ENCODE results near the gene SRSF5.

Gene SRSF5

DNA sequence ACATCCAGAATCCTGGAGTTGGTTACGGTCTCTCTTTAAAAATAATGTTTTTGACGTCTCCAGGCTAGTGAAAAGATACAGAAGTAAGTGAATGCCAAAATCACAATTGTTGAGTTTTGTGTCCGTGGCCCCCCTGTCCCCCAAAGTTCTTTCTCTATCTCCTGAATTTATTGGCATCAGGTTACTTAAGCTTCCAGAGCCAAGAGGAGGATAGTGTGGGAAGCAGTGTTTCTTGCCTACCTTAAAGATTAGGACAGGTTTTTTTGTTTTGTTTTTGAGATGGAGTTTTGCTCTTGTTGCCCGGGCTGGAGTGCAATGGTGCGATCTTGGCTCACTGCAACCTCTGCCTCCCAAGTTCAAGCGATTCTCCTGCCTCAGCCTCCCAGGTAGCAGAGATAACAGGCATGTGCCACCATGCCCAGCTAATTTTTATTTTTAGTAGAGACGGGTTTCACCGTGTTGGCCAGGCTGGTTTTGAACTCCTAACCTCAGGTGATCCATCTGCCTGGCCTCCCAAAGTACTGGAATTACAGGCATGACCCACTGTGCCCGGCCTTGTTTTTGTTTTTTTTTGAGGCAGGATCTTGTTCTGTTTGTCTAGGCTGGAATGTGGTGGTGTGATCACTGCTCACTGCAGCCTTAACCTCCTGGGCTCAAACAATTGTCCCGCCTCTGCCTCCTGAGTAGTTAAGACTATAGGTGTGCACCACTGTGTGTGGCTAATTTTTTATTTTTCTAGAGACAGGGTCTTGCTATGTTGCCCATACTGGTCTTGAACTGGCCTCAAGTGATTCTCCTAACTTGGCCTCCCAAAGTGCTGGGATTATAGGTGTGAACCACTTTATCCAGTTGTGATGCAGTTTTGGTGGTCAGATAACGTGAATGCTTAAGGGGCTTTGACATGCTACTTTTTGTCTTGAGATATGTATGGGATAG is 5.4 kb downstream of the SRSF5 start:
- DNase-seq = no peak

DNA sequence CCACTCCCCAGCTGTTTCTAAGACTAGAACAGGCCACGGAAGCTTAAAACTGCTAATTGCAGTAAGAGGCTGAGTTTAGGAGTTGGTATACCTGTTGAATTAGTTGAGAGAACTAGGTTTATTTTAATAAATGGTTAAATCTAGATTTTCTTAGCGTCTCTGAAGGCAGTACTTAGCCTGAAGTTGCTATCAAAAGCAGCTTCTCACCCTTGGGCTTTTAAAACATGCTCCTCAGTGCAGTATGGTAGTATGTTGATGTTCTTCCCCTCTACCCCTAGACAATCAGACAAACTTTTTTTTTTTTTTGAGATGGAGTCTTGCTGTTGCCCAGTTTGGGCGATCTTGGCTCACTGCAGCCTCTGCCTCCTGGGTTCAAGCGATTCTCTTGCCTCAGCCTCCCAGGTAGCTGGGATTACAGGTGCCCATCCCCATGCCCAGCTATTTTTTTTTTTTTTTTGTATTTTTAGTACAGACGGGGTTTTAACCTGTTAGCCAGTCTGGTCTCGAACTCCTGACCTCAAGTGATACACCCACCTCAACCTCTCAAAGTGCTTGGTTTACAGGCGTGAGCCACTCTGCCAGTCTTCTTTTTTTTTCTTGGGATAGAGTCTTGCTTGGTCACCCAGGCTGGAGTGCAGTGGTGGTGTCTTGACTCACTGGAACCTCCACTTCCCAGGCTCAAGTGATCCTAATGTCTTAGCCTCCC is 6.8 kb downstream of the SRSF5 start:
- DNase-seq = no peak

DNA sequence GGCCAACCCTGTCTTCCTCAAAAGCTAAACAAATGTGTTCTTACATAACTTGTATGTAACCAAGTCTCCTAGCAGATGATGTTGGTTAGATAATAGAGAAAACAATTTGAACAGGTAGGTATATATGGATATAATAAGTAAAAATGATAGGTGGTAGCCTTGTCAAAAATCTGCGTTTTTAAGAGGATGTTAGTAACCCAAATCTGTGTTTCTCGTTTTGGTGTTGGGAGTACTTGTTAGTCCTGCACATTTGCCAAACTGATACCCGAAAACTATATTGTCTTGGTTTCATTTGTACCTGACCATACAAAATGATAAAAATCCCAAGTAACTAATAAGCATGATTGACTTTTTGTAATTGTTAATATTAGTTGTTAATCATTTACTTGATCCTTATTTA is 8.1 kb downstream of the SRSF5 start:
- no peak for DNase-seq

DNA sequence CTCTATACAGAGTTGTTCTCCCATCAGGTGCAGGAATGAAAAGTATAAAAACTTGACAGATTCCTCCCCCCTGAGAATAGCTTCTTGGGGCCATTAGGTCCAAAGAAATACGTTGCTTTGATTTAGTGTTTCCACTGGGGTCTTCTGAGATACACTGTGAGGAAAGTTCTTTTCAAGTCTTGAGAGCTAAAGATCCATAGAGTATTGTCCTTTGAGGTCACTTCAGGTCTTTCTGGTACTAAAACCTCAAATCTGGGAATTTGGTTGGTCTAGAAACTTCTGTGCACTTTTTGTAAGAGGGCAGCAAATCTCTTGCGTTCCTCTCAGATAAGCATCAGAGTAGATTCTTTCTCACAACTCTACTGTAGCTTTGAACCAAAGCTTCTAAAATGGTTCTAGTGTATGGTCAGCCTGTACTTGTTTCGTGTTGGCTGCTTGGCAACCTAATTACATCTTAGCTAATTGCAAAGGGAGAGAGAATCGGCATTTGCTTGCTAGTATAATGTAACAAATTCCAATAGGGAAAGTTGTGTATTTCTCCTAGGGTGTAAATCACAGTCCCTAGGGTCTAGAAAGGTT is 10.0 kb downstream of the SRSF5 start:
- no peak for DNase-seq

DNA sequence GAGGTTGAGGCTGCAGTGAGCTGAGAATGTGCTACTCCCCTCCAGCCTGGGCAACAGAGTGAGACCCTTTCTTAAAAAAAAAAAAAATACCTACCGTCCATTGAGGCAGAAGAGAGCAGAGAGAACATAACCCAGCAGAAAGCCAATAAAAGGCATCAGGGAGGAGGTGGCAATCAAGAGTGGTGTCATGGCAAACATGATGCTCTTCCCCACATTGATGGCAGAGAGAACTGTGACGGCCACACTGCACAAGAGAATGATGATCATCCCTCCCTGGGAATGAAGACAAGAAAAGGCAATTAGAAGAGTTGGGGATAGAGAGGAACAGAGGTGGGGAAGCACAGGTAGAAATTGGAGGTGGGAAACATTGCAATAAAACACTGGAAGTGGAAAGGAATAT is 12.1 kb downstream of the SRSF5 start:
- no peak for DNase-seq

DNA sequence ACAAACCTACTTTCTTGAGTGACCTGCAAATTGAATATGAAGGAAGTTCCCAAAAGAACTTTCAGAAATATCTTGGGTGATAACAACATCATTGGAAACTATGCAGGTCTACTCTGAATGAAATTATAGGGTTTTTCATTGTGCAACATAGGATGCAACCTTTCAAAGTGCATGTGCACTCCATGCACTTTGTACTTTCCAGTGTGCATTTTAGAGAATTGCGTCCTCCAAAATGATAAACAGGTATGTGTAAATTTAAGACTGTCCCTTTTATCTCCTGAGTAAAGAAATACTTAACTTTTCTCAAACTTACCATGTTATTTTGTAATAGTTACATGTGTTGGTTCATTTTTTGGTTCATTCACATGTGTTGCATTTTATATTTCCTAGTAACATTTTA is 13.2 kb downstream of the SRSF5 start:
- no peak for DNase-seq

DNA sequence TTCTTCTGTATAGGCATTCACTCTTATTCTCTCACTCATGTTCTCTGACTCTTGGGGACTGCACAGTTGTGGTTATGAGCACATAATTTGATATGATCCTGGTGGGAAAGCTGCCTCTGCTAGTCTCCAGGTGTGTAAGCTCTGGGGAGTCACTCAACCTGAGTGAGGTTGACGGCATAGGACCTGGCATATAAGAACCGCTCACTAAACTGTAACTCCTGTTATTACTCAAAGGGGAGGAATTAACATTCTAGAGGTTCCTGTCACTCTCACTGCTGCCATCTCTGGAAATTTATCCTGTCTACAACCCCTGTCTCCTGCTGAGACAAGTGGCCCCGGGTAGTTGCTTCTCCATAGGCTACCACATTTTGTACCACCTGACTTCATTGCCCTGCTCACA is 14.0 kb downstream of the SRSF5 start:
- no peak for DNase-seq

DNA sequence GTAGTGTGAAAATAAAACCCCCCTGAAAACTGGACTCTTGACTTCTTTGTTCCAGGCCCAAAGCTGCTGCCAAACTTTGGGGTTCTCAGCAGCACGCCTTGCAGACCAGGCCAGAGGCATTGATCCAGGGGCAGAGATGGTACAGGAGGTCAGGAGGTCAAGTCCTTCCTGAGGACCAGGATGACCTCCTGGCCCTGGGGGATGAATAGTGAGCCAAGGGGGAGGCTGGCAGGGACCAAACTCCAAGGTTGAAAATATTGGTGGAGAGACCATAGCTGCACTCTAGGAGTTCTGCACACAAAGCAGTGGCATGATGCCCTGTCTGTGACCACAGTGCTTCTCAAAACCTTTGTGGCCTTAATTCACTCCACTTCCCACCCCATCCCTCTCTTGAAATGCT is 18.0 kb downstream of the SRSF5 start:
- DNase-seq = no peak

DNA sequence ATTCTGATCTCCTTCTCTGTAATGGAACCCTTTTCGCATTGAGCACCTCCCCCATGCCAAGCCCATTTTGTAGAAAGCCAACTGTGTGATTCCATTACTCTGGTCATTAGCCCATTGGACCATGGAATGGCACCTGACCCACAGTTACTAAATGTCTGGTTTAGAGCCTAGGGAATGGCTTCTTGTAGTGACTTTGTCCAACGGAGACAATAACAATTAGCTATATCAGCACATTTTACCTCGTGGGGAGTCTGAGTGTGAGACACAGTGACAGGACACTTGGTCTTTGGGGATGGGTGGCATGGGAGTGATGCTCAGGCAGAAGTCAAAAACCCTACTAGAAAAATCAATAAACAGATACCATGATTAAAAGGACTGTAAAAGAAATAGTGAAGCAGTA is 19.7 kb downstream of the SRSF5 start:
- no peak for DNase-seq

DNA sequence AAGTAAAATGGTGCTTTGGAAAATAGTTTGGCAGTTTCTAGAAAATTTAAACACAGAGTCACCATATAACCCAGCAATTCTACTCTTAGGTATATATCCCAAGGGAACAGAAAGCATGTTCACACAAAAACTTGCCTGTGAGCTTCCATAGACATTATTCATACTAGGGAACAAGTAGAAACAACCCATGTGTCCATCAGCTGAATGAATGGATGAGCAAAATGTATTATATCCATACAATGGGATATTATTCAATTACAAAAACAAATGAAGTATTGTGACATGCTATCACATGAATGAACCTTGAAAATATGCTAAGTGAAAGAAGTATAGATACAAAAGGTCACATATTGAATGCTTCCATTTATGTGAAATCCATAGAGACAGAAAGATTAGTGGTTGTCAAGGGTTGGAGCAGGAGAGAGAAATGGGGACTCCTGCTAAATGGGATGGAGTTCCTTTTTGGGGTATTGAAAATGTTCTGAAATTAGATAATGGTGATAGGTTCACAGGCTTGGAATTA is 22.2 kb downstream of the SRSF5 start:
- no peak for DNase-seq

DNA sequence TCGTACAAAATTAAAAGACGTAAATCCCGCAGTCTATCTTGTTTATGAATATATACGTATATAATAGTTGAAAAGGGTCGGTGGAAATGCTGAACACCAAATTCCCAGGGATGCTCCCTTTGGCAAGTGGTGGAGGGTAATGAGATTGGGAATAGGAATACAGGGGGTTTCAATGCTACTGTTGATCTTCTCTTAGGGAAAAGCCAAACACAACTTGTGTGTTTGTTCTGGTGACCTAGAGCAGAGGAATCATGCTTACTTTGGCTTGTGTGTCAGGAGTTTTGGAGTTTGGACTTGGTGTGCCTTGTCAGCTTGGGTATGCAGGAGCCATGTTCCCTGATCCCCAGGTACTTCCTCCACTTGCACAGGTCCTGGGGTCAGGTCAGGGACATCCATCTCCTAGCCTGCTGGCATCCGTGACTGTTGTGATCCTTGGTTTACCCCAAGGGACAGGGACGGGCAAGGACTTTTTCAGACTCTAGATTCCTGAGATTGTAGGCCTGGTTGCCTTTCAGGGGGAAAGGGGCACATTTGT is 26.0 kb downstream of the SRSF5 start:
- no peak for DNase-seq

DNA sequence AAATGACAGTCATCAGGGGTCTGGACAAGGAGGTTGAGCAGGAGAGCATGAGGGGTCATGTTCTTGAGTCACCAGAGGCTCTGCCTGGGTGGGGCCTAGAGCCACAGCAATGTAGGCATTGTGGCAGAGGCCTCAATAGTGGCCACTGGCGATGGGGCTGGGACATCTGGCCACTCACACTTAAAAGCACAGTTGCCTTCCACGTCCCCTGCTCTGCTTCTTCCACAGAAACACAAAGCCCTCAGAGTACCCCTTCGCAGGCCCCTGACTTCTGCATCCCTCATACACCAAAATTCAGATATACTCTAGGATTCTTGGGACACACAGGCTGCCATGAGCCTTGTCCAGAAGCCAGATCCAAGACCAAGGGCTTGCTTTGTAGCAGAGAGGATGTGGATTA is 27.8 kb downstream of the SRSF5 start:
- no peak for DNase-seq

DNA sequence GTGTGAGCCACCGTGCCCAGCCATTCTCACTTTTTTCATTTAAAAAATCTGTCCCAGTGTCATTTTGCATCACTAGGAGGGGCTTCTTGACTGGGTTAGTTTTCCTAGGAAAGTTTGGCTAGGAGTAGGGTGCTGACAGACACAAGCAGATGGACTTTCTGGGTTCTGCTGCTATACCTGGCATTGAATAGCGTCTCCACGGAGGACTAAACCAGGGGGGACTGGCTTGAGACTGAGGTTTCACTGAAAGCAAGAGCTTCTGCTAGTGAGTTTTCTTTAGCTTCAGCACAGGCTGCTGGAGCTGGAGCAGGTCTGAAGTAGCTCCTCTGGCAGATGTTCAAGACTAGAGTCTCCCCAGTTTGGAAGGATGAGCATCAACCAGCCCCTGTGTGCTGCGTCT is 28.7 kb downstream of the SRSF5 start:
- DNase-seq = no peak

DNA sequence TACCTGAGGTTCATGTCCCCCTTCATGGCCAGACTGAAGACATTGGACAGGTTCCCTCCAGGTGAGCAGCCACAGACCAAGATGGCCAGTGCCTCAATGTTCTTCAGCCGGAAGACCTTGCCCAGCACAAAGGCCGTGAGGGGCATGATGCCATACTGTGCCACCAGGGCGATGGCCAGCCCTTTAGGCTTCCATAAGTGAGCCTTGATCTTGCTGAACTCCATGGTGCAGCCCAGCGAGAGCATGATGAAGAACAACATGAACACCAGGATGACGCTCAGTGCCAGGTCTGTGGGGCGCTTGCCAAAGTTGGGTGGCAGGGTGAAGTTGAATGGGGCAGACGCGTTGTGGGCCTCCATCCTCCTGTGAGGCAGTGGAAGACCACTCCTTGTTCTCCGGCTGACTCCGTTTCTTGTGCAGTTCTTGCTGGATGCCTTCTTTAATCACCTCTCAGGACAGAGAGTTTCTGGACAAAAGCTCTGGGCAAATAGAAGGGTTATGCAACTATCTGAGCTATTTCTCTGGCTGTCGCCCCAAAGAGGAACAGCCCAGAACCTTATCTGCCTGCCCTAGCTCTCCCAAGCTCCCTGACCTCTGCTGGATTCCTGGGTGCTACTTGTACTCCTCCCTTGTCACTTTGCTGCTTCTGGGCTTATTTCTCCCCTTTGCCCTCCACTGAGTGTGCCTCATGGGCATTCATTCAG is 30.0 kb downstream of the SRSF5 start, which contains the start of gene SLC10A1:
Gene SLC10A1 (minus strand): TSS at position 445 of the 704 bp plus-strand sequence. CDS start 86 bp downstream, at position 359.
- DNase-seq = no peak

DNA sequence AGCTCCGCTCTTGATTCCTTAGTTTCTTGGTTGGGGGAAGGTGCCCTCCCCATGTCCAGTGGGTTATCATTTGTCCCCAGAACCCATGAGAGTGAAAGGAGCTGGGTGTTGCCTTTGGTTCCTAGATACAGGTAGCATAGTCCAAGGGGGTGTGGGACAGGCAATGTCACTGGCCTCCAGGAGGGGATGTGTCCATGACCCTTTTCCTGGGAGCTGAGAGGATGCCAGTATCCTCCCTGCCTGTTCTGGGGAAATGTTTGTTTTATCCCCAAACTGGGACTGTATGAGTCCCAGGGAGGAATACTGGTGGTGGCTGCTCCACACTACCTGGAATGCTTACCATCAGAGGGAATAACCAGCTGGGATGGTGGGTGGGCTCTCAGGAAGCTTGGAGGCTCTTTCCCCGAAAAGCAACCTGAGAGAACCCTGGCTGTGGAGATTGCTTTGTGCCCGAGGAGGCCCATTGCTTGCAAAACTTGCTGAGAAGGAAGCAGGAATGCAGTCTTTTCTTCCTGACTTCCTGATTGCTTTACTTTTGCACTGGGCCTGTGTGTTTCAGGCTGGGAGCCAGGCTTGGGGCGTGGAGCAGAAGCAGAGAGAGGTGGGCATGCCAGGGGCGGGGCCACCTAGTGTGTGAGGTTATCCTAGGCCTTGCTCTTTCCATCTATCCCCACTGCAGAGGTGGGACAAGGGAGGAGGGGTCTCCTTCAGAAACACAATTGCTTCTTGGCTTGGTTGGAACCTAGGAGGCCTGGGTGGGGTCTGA is 30.8 kb downstream of the SRSF5 start:
- DNase-seq = no peak

DNA sequence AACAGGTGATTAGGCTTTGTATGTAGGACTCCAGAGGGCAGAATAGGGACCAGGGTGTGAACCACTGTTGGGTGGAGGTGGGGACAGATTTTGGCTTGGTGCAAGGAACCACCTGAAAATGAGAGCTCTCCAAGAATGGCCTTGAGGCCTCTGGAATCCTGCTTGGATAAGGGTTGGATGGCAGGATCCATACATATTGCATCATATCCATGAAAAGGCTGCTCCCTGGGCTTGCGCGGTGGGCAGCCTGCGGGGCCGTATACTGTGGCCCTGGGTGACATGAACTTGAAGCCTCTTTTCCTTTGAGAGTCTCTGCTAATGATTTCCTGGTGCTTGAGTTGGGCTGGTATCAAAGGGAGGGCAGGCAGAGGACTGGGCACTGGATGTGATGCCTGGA is 31.4 kb downstream of the SRSF5 start:
- DNase-seq = no peak

DNA sequence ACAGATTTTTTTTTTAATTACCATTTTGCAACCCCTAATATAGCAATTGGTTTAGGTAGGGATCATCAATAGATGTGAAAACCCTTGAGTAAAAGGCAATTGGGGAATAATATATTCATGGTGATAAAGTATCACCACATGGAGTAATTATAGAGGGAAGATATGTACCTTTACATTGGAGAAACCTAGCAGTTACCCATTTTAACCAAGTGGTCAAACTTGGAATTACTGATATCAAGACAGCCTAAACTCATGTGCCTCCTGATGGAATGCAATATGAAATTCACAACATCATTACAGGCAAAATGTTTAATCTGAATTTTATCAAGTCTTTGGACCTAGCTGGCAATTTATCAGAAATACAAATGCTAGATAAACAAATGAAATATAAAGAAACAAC is 36.8 kb downstream of the SRSF5 start:
- no peak for DNase-seq

DNA sequence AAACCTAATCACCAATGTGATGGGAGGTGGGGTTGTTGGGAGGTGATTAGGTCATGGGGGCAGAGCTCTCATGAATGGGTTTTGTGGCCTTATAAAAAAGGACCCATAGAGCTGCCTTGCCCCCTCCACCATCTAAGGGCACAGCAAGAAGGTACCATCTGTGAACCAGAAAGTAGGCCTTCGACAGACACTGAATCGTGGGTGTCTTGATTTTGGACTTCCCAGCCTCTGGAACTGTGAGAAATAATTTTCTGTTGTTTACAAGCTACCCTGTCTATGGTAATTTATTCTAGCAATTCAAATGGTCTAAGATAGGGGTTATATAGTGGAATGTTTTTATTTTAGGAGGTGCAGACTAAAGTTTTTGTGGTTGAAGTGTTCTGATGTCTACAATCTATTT is 38.0 kb downstream of the SRSF5 start:
- no peak for DNase-seq

DNA sequence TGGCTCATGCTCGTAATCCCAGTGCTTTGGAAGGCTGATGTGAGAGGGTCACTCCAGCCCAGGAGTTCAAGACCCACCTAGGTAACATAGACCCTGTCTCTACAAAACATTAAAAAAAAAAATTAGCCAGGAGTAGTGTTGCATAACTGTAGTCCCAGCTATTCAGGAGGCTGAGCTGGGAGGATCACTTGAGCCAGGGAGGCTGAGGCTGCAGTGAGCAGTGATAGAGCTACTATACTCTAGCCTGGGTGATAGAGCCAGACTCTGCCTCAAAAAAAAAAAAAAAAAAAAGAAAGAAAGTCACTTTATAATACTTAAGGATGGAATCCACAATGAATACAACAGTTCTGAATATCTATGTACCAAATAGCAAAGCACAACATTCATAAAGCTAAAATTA is 40.2 kb downstream of the SRSF5 start:
- no peak for DNase-seq

DNA sequence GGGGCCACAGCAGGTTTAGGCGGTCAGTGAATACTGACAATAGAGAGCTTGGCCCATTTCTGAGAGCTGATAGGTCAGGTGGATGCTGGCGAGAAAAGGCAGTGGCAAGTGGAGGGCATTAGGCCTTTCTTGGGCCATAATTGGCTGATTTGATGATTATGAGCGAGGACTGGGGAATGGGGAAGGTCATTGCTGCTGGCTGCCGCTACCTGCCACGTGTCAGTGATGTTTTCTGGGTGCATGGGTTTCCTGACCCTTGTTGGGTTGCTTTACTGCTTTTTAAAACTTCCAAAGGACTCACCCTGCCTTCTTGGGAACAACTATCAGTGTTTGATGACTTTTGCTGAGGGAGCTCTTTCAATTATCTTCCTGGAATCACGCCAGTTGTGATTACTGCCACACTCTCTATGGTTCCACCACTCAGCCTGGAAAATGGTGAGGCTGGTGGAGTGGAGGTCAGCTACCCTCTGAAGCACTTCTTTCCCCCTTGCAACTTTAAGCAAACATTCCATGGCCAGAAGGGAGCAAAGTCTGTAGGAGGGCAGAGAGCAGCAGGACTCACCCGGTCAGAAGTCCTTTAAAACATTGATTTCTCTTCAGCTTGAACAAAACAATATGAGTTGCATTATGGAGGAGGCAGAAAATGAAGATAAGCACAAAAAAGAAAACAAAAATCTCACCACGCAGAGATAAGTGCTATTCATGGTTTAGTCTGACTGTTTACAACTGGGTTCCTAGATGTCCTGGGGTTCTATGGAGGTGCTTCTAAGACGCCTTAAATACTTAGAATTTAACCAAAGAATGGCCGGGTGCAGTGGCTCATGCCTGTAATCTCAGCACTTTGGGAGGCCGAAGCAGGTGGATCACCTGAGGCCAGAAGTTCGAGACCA is 42.2 kb downstream of the SRSF5 start:
- no peak for DNase-seq

Data from CD4-positive, alpha-beta T cell treated with Interleukin-15 for 1 hour (primary cell).